KMS-11 (cell line): ENCODE data around the gene DPPA3.

Source experiments
- H2AFZ ChIP-seq: fragments of 200-600 bp; sonication (generic); 2 replicates; pipeline ENCODE4 v1.6.1; 2016; ENCODE audit warnings: antibody characterized with exemption, mixed run types, low read depth
- H3K27ac ChIP-seq: fragments of 200-600 bp; sonication (generic); 2 replicates; pipeline ENCODE4 v1.6.1; 2016; ENCODE audit warnings: mild to moderate bottlenecking, mixed run types
- H3K27me3 ChIP-seq: fragments of 200-600 bp; sonication (generic); 2 replicates; pipeline ENCODE4 v1.6.1; 2017; ENCODE audit warnings: mild to moderate bottlenecking, low read depth, mixed run types, moderate library complexity; ENCODE audit not compliant: insufficient read depth
- H3K36me3 ChIP-seq: fragments of 200-600 bp; sonication (generic); 2 replicates; pipeline ENCODE4 v1.6.1; 2017; ENCODE audit warnings: mild to moderate bottlenecking, mixed run types; ENCODE audit not compliant: insufficient read depth
- H3K4me1 ChIP-seq: fragments of 200-600 bp; sonication (generic); 2 replicates; pipeline ENCODE4 v1.6.1; 2016; ENCODE audit warnings: mild to moderate bottlenecking, low read depth, mixed run types; ENCODE audit not compliant: poor library complexity, severe bottlenecking
- H3K4me2 ChIP-seq: fragments of 200-600 bp; sonication (generic); 2 replicates; pipeline ENCODE4 v1.7.0; 2016; ENCODE audit warnings: mild to moderate bottlenecking, mixed run types
- H3K4me3 ChIP-seq: fragments of 200-600 bp; sonication (generic); IDR thresholded peaks from 2 replicates; pipeline ENCODE4 v1.6.1; 2017; ENCODE audit warnings: low read depth, low read length, mixed read lengths; ENCODE audit not compliant: insufficient read depth
- H3K79me2 ChIP-seq: fragments of 200-600 bp; sonication (generic); 2 replicates; pipeline ENCODE4 v1.6.1; 2016; ENCODE audit warnings: low read depth, mixed run types; ENCODE audit not compliant: insufficient read depth
- H3K9ac ChIP-seq: fragments of 200-600 bp; sonication (generic); 2 replicates; pipeline ENCODE4 v1.6.1; 2016; ENCODE audit warnings: mild to moderate bottlenecking, mixed run types
- H4K20me1 ChIP-seq: fragments of 200-600 bp; sonication (generic); 2 replicates; pipeline ENCODE4 v1.6.1; 2016; ENCODE audit warnings: mild to moderate bottlenecking, mixed run types; ENCODE audit not compliant: insufficient read depth
- CTCF ChIP-seq: fragments of 200-600 bp; sonication (generic); conservative IDR thresholded peaks from 2 replicates; pipeline ENCODE4 v1.6.1; 2017; ENCODE audit warnings: low read depth, mild to moderate bottlenecking, antibody characterized with exemption, low read length, moderate library complexity, mixed read lengths

Gene DPPA3

GRCh38 chr12:7732993-7733392 lies 21.8 kb downstream of the DPPA3 start:
- Histone ChIP-seq H3K4me3 (no peak overlapping the region), H3K79me2 (no peaks in the 10 kb centered on the region), H3K4me2 (no peak overlapping the region), H3K36me3 (no peaks in the 10 kb centered on the region), H3K27ac (no peak overlapping the region), H2AFZ (no peak overlapping the region), H4K20me1 (no peaks in the 10 kb centered on the region), H3K27me3 (no peaks in the 10 kb centered on the region), H3K9ac (no peak overlapping the region), H3K4me1 (no peaks in the 10 kb centered on the region)
- TF ChIP-seq CTCF = no peak

- TF ChIP-seq CTCF = no peak
- Histone ChIP-seq H3K36me3 (no peaks in the 10 kb centered on the region), H2AFZ (no peak within 1 kb of the TSS), H4K20me1 (no peaks in the 10 kb centered on the region), H3K4me3 (no peak within 1 kb of the TSS), H3K9ac (no peak within 1 kb of the TSS), H3K4me1 (no peaks in the 10 kb centered on the region), H3K79me2 (no peaks in the 10 kb centered on the region), H3K27ac (no peak within 1 kb of the TSS), H3K27me3 (no peaks in the 10 kb centered on the region), H3K4me2 (no peak within 1 kb of the TSS)
Measured at GRCh38 chr12:7747246-7747645, 36.0 kb downstream of the DPPA3 start, which contains the start of gene CLEC4C. Gene CLEC4C, minus strand, starts transcription at chr12:7747375. Its CDS starts 27 bp downstream, at chr12:7747348.

GRCh38 chr12:7748852-7749251 lies 37.6 kb downstream of the DPPA3 start:
- no peaks in the 10 kb centered on the region for H3K4me1 ChIP-seq
- TF ChIP-seq CTCF = no peak
- no peaks in the 10 kb centered on the region for H4K20me1 ChIP-seq
- no peak overlapping the region for H2AFZ ChIP-seq
- no peak overlapping the region for H3K4me3 ChIP-seq
- H3K9ac ChIP-seq = no peak overlapping the region
- no peak overlapping the region for H3K4me2 ChIP-seq
- no peaks in the 10 kb centered on the region for H3K36me3 ChIP-seq
- H3K79me2 ChIP-seq = no peaks in the 10 kb centered on the region
- H3K27me3 ChIP-seq = no peaks in the 10 kb centered on the region
- H3K27ac ChIP-seq = no peak overlapping the region

- no peak overlapping the region for H3K4me3 ChIP-seq
- no peak overlapping the region for H2AFZ ChIP-seq
- no peak for TF ChIP-seq CTCF
- no peaks in the 10 kb centered on the region for H3K36me3 ChIP-seq
- no peaks in the 10 kb centered on the region for H4K20me1 ChIP-seq
- H3K4me2 ChIP-seq = no peak overlapping the region
- no peak overlapping the region for H3K9ac ChIP-seq
- no peaks in the 10 kb centered on the region for H3K79me2 ChIP-seq
- no peaks in the 10 kb centered on the region for H3K27me3 ChIP-seq
- H3K27ac ChIP-seq = no peak overlapping the region
- no peaks in the 10 kb centered on the region for H3K4me1 ChIP-seq
Measured at GRCh38 chr12:7749442-7749841, 38.2 kb downstream of the DPPA3 start.
